Measurements from ENCODE around the gene KCNQ1.
A peak's percentile ranks its signal among the peaks of the same experiment; 100 is the strongest.

The KCNQ1 gene

DNA sequence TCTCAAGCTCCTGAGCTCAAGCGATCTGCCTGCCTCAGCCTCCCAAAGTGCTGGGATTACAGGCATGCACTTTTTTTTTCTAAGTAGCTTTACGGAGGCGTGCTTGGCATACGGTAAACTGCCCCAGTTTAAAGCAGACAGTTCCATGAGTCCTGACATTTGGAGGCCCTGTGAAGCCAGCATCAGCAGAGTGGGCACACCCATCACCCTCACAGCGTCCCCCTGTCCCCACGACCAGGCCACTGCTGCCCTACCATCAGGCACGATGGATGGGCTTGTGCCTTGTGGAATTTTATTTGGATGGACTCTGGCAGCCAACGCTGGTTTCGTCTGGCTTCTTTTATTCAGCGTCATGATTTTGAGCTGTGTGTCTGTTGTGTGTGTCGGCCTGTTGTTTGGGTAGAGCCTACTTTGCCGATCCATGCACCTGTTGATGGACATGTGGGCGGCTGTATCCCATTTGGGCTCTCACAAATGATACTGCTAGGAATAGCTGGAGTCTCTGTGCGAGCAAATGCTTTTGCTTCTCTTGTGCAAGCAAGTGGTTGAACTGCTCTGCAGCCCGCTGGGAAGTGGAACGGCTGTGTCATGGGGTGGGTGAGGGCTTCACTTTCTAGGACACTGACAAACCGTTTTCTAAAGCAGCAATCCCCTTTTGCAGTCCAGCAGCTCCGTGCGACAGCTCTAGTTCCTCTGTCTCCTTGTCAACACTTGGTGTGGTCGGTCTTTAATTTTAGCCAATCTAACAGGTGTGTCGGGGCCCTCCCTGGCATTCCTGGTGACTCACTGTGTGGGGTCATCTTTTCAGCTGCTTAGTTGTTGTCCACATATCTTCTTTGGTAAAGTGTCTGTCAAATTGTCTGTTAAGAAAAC, 23.8 kb downstream of the KCNQ1 start:
- H3K9me3 ChIP-seq (ENCODE audit: control insufficient read depth, low read length), result no peaks in the 10 kb centered on the region
- H3K27me3 ChIP-seq (ENCODE audit: control insufficient read depth in 1 of 2, insufficient read depth in 1 of 2, low read length in 2 of 2), result peaks cover 32 to 38% of the 10 kb centered on the region in 2 experiments
- no peak overlapping the region for H2BK15ac ChIP-seq (ENCODE audit: low read depth, poor library complexity, severe bottlenecking)
- H3K9ac ChIP-seq (ENCODE audit: low read length), result no peak overlapping the region
- no peak overlapping the region for H3K27ac ChIP-seq (ENCODE audit: low read length, poor library complexity, severe bottlenecking)
- H2BK5ac ChIP-seq (ENCODE audit: low read depth, low read length, poor library complexity, severe bottlenecking), result no peak overlapping the region
- no peak overlapping the region for H4K91ac ChIP-seq (ENCODE audit: low read length)
- H3K4ac ChIP-seq (ENCODE audit: low read depth in 1 of 2, low read length in 2 of 2), result no peak overlapping the region
- no peak overlapping the region for H3K14ac ChIP-seq (ENCODE audit: low read length in 2 of 2)
- H2AFZ ChIP-seq (ENCODE audit: low read depth, low read length), result no peak overlapping the region
- no peak overlapping the region for H2AK5ac ChIP-seq (ENCODE audit: low read length, severe bottlenecking)
- H3K4me3 ChIP-seq (ENCODE audit: insufficient read depth in 1 of 2, low read depth in 1 of 2, low read length in 2 of 2), result no peak overlapping the region
- H4K8ac ChIP-seq (ENCODE audit: low read length), result no peak overlapping the region
- H3K79me1 ChIP-seq (replicated peaks; ENCODE audit: low read length, poor library complexity, severe bottlenecking), result no peaks in the 10 kb centered on the region
- H2BK120ac ChIP-seq (ENCODE audit: low read depth, low read length), result no peak overlapping the region
- H3K36me3 ChIP-seq (ENCODE audit: control insufficient read depth in 1 of 2, insufficient read depth in 2 of 2, low read depth in 1 of 2, low read length in 2 of 2), result peaks cover 0 to 3% of the 10 kb centered on the region in 2 experiments
- no peak for DNase-seq
- no peak overlapping the region for H3K18ac ChIP-seq (ENCODE audit: low read depth in 1 of 2, low read length in 2 of 2)
- peaks cover 2% of the 10 kb centered on the region for H3K4me1 ChIP-seq (ENCODE audit: control insufficient read depth, insufficient read depth, low read depth, low read length)
- no peak overlapping the region for H2BK12ac ChIP-seq (ENCODE audit: low read length in 2 of 2)
- H3K23ac ChIP-seq (ENCODE audit: low read length in 2 of 2), result no peak overlapping the region
- WGBS, result 82% methylated on average over 21 of the region's 21 CpGs
- no peak overlapping the region for H3K4me2 ChIP-seq (ENCODE audit: low read length, poor library complexity, severe bottlenecking)

GRCh38 chr11:2470495-2470894, 25.7 kb downstream of the KCNQ1 start:
- WGBS, result 97% methylated on average over 6 of the region's 7 CpGs

GRCh38 chr11:2471048-2471803, 26.4 kb downstream of the KCNQ1 start:
- H2BK15ac ChIP-seq (ENCODE audit: low read depth, poor library complexity, severe bottlenecking), result no peak overlapping the region
- no peak overlapping the region for H2BK5ac ChIP-seq (ENCODE audit: low read depth, low read length, poor library complexity, severe bottlenecking)
- H3K4ac ChIP-seq (ENCODE audit: low read depth in 1 of 2, low read length in 2 of 2), result no peak overlapping the region
- no peak overlapping the region for H4K8ac ChIP-seq (ENCODE audit: low read length)
- H3K27ac ChIP-seq (ENCODE audit: low read length, poor library complexity, severe bottlenecking), result no peak overlapping the region
- H3K9ac ChIP-seq (ENCODE audit: low read length), result no peak overlapping the region
- H4K91ac ChIP-seq (ENCODE audit: low read length), result no peak overlapping the region
- no peak overlapping the region for H3K4me2 ChIP-seq (ENCODE audit: low read length, poor library complexity, severe bottlenecking)
- H2AFZ ChIP-seq (ENCODE audit: low read depth, low read length), result no peak overlapping the region
- no peak overlapping the region for H2BK120ac ChIP-seq (ENCODE audit: low read depth, low read length)
- H3K27me3 ChIP-seq (ENCODE audit: control insufficient read depth in 1 of 2, insufficient read depth in 1 of 2, low read length in 2 of 2), result peaks cover 36 to 41% of the 10 kb centered on the region in 2 experiments
- peak overlapping the region in 1 of 2 experiments; percentile 46 for H3K14ac ChIP-seq (ENCODE audit: low read length in 2 of 2)
- H3K4me1 ChIP-seq (ENCODE audit: control insufficient read depth, insufficient read depth, low read depth, low read length), result peaks cover 2% of the 10 kb centered on the region
- no peak for DNase-seq
- WGBS, result 87% methylated on average over 17 of the region's 17 CpGs
- no peaks in the 10 kb centered on the region for H3K9me3 ChIP-seq (ENCODE audit: control insufficient read depth, low read length)
- H3K23ac ChIP-seq (ENCODE audit: low read length in 2 of 2), result no peak overlapping the region
- H3K79me1 ChIP-seq (replicated peaks; ENCODE audit: low read length, poor library complexity, severe bottlenecking), result no peaks in the 10 kb centered on the region
- H3K18ac ChIP-seq (ENCODE audit: low read depth in 1 of 2, low read length in 2 of 2), result no peak overlapping the region
- H2BK12ac ChIP-seq (ENCODE audit: low read length in 2 of 2), result no peak overlapping the region
- no peak overlapping the region for H2AK5ac ChIP-seq (ENCODE audit: low read length, severe bottlenecking)
- peaks cover 0 to 3% of the 10 kb centered on the region in 2 experiments for H3K36me3 ChIP-seq (ENCODE audit: control insufficient read depth in 1 of 2, insufficient read depth in 2 of 2, low read depth in 1 of 2, low read length in 2 of 2)
- H3K4me3 ChIP-seq (ENCODE audit: insufficient read depth in 1 of 2, low read depth in 1 of 2, low read length in 2 of 2), result no peak overlapping the region

More at GRCh38 chr11:2470495-2470894, 25.7 kb downstream of the KCNQ1 start:
- Histone ChIP-seq H4K91ac (ENCODE audit: low read length) (no peak overlapping the region), H3K4me2 (ENCODE audit: low read length, poor library complexity, severe bottlenecking) (no peak overlapping the region), H3K4me1 (ENCODE audit: control insufficient read depth, insufficient read depth, low read depth, low read length) (peaks cover 2% of the 10 kb centered on the region), H3K27ac (ENCODE audit: low read length, poor library complexity, severe bottlenecking) (no peak overlapping the region), H2AFZ (ENCODE audit: low read depth, low read length) (no peak overlapping the region), H2BK120ac (ENCODE audit: low read depth, low read length) (no peak overlapping the region), H2BK15ac (ENCODE audit: low read depth, poor library complexity, severe bottlenecking) (no peak overlapping the region), H3K36me3 (ENCODE audit: control insufficient read depth in 1 of 2, insufficient read depth in 2 of 2, low read depth in 1 of 2, low read length in 2 of 2) (peaks cover 0 to 3% of the 10 kb centered on the region in 2 experiments), H3K4me3 (ENCODE audit: insufficient read depth in 1 of 2, low read depth in 1 of 2, low read length in 2 of 2) (no peak overlapping the region), H3K9ac (ENCODE audit: low read length) (no peak overlapping the region), H3K79me1 (replicated peaks; ENCODE audit: low read length, poor library complexity, severe bottlenecking) (no peaks in the 10 kb centered on the region), H3K4ac (ENCODE audit: low read depth in 1 of 2, low read length in 2 of 2) (no peak overlapping the region), H2BK5ac (ENCODE audit: low read depth, low read length, poor library complexity, severe bottlenecking) (no peak overlapping the region), H2BK12ac (ENCODE audit: low read length in 2 of 2) (no peak overlapping the region), H3K18ac (ENCODE audit: low read depth in 1 of 2, low read length in 2 of 2) (no peak overlapping the region), H3K27me3 (ENCODE audit: control insufficient read depth in 1 of 2, insufficient read depth in 1 of 2, low read length in 2 of 2) (peaks cover 39 to 44% of the 10 kb centered on the region in 2 experiments), H3K9me3 (ENCODE audit: control insufficient read depth, low read length) (no peaks in the 10 kb centered on the region), H2AK5ac (ENCODE audit: low read length, severe bottlenecking) (no peak overlapping the region), H3K14ac (ENCODE audit: low read length in 2 of 2) (no peak overlapping the region), H3K23ac (ENCODE audit: low read length in 2 of 2) (no peak overlapping the region), H4K8ac (ENCODE audit: low read length) (no peak overlapping the region)
- DNase-seq, result no peak

GRCh38 chr11:2471804-2472096, 26.9 kb downstream of the KCNQ1 start:
- no peak overlapping the region for H2AK5ac ChIP-seq (ENCODE audit: low read length, severe bottlenecking)
- no peak overlapping the region for H2BK120ac ChIP-seq (ENCODE audit: low read depth, low read length)
- no peak overlapping the region for H2AFZ ChIP-seq (ENCODE audit: low read depth, low read length)
- H3K27ac ChIP-seq (ENCODE audit: low read length, poor library complexity, severe bottlenecking), result no peak overlapping the region
- H2BK5ac ChIP-seq (ENCODE audit: low read depth, low read length, poor library complexity, severe bottlenecking), result no peak overlapping the region
- peaks cover 2% of the 10 kb centered on the region for H3K4me1 ChIP-seq (ENCODE audit: control insufficient read depth, insufficient read depth, low read depth, low read length)
- H3K4me2 ChIP-seq (ENCODE audit: low read length, poor library complexity, severe bottlenecking), result no peak overlapping the region
- no peaks in the 10 kb centered on the region for H3K79me1 ChIP-seq (replicated peaks; ENCODE audit: low read length, poor library complexity, severe bottlenecking)
- no peak overlapping the region for H4K91ac ChIP-seq (ENCODE audit: low read length)
- DNase-seq, result no peak
- no peaks in the 10 kb centered on the region for H3K9me3 ChIP-seq (ENCODE audit: control insufficient read depth, low read length)
- H3K23ac ChIP-seq (ENCODE audit: low read length in 2 of 2), result no peak overlapping the region
- H3K27me3 ChIP-seq (ENCODE audit: control insufficient read depth in 1 of 2, insufficient read depth in 1 of 2, low read length in 2 of 2), result peaks cover 36 to 40% of the 10 kb centered on the region in 2 experiments
- H3K36me3 ChIP-seq (ENCODE audit: control insufficient read depth in 1 of 2, insufficient read depth in 2 of 2, low read depth in 1 of 2, low read length in 2 of 2), result peaks cover 0 to 3% of the 10 kb centered on the region in 2 experiments
- H2BK15ac ChIP-seq (ENCODE audit: low read depth, poor library complexity, severe bottlenecking), result no peak overlapping the region
- no peak overlapping the region for H3K9ac ChIP-seq (ENCODE audit: low read length)
- H2BK12ac ChIP-seq (ENCODE audit: low read length in 2 of 2), result no peak overlapping the region
- H3K4me3 ChIP-seq (ENCODE audit: insufficient read depth in 1 of 2, low read depth in 1 of 2, low read length in 2 of 2), result no peak overlapping the region
- H3K14ac ChIP-seq (ENCODE audit: low read length in 2 of 2), result peak overlapping the region in 1 of 2 experiments; percentile 46
- H3K18ac ChIP-seq (ENCODE audit: low read depth in 1 of 2, low read length in 2 of 2), result no peak overlapping the region
- WGBS, result 93% methylated on average over 6 of the region's 6 CpGs
- no peak overlapping the region for H4K8ac ChIP-seq (ENCODE audit: low read length)
- no peak overlapping the region for H3K4ac ChIP-seq (ENCODE audit: low read depth in 1 of 2, low read length in 2 of 2)

Measured in mesenchymal stem cell (in vitro differentiated cells and primary cell).